H7 (cell line): ENCODE measurements around the gene PSMB7. TPM values are rescaled to one million over a fixed set of nuclear protein-coding genes. Genes with fewer than 3 reads are reported as not detected.
"Not testable (repeated sequence)": the region's sequence is repeated elsewhere in the genome, so short reads cannot be mapped to it uniquely, and the experiment has no call there.

Experiments used
- DNase-seq: peaks from one replicate; pipeline ENCODE4 v3.0.0; 2012
- H3K27me3 ChIP-seq: 2 replicates; pipeline ENCODE4 v1.6.0; 2011; ENCODE audit warnings: mild to moderate bottlenecking, low read length; ENCODE audit not compliant: control insufficient read depth, insufficient read depth
- H3K36me3 ChIP-seq: replicated peaks from 2 replicates; pipeline ENCODE4 v1.5.1; 2011; ENCODE audit warnings: low read length; ENCODE audit not compliant: control insufficient read depth, insufficient read depth
- H3K4me3 ChIP-seq: 2 replicates; pipeline ENCODE4 v1.5.1; 2011; ENCODE audit warnings: low read depth, mild to moderate bottlenecking, control low read depth, low read length, moderate library complexity; ENCODE audit not compliant: insufficient read depth
- total RNA-seq: library from RNA; depleted of rRNA; stranded (reverse); fragments of >200 nt; shearing (Covaris generic); gene quantifications from 2 replicates; pipeline ENCODE4 v1.2.3, GENCODE V29; 2014

PSMB7 gene
- total RNA-seq, 1 experiment from 2014 or later: 231 TPM

DNA sequence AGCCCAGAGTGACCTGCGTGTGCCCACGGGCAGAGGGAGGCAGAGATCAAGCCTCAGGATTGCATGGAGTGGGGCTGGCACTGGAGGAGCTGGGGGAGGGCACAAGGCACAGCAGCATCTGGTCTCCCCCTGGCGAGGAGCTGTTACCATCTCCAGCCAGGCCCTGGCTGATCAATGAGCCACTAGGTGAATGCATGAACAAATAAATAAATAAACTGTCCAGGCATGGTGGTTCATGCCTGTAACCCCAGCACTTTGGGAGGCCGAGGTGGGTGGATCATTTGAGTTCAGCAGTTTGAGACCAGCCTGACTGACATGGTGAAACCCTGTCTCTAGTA lies 14.3 kb upstream of the PSMB7 start:
- no peaks in the 10 kb centered on the region for H3K36me3 ChIP-seq
- H3K27me3 ChIP-seq: no peaks in the 10 kb centered on the region
- no peak for DNase-seq
- H3K4me3 ChIP-seq: no peak overlapping the region

DNA sequence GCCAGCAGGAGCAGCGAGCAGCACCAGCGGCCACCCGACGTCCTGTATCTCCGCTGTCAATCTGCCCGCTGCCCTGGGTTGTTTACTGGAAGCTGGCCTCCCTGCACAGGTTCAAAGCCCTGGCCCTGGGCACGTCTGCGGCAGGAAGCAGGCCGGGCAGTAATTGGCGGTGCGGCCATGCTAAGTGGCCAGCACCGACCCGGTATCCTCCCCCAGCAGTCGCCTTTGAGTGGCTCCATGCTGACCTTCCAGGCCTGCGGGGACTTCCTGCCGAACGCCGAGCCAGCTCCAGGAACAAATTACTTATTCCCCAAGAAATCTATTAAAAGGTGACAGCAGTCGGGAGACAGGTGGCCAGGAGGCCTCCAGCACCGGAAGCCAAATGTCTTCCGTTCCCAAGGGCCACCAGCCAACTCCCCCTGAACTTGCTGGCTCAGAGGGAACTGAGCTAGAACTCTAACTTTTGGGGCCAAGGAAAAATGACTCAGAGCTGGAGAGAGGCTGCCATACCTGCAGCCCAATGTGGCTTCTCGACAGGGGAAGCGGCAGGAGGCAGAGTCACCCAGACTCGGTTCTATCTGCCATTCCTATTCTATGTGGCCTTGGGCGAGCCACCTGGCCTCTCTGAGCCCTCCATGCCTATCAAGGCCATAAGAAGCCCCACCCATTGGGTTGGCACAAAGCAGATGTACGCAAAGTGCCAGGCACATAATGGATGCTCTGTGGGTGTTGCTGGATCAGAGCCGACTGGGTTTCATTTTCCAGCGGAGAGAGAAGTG lies 13.7 kb upstream of the PSMB7 start:
- DNase-seq: no peak
- Histone ChIP-seq H3K36me3 (no peaks in the 10 kb centered on the region), H3K27me3 (peaks cover 2% of the 10 kb centered on the region; the same call in 1 of the 2 replicates), H3K4me3 (no peak overlapping the region)

DNA sequence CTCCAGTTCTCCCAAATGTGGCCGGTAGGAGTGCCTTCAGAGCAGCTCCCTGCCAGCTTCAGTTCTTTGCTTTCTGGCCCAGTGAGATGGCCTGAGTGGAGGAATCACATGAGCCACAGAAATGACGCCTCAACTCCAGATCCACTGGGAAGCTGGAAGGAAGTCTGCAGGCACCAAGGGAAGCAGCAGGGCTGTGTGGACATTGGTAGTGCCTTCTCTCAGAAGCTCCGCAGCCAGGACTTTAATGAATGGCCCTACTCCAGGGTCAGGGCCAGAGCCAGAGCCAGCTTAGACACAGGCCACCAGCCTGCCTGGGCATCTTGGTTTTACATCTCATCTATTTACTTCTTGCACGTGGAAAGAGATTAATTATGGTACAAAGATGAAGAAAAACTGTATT lies 12.0 kb upstream of the PSMB7 start:
- H3K4me3 ChIP-seq: no peak overlapping the region
- no peaks in the 10 kb centered on the region for H3K36me3 ChIP-seq
- no peak for DNase-seq
- peaks cover 2% of the 10 kb centered on the region; the same call in 1 of the 2 replicates for H3K27me3 ChIP-seq

GRCh38 chr9:124426361-124426760 lies 11.1 kb upstream of the PSMB7 start:
- no peak for DNase-seq
- Histone ChIP-seq H3K36me3 (no peaks in the 10 kb centered on the region), H3K4me3 (no peak overlapping the region), H3K27me3 (peaks cover 2% of the 10 kb centered on the region; the same call in 1 of the 2 replicates)

GRCh38 chr9:124425733-124426132 lies 10.5 kb upstream of the PSMB7 start:
- not testable (repeated sequence) for H3K27me3 ChIP-seq, H3K36me3 ChIP-seq, DNase-seq, H3K4me3 ChIP-seq

- H3K36me3 ChIP-seq: no peaks in the 10 kb centered on the region
- DNase-seq: no peak
- peaks cover 2% of the 10 kb centered on the region; the same call in 1 of the 2 replicates for H3K27me3 ChIP-seq
- no peak overlapping the region for H3K4me3 ChIP-seq
Observed at GRCh38 chr9:124423591-124423990, 8.3 kb upstream of the PSMB7 start.

- no peak for DNase-seq
- no peaks in the 10 kb centered on the region for H3K36me3 ChIP-seq
- H3K27me3 ChIP-seq: peaks cover 2% of the 10 kb centered on the region; the same call in 1 of the 2 replicates
- H3K4me3 ChIP-seq: no peak overlapping the region
Observed at GRCh38 chr9:124423155-124423554, 7.9 kb upstream of the PSMB7 start.

- no peak overlapping the region for H3K4me3 ChIP-seq
- no peaks in the 10 kb centered on the region for H3K36me3 ChIP-seq
- DNase-seq: no peak
- H3K27me3 ChIP-seq: peaks cover 2% of the 10 kb centered on the region; the same call in 1 of the 2 replicates
Observed at GRCh38 chr9:124420991-124421543, 5.8 kb upstream of the PSMB7 start.

DNA sequence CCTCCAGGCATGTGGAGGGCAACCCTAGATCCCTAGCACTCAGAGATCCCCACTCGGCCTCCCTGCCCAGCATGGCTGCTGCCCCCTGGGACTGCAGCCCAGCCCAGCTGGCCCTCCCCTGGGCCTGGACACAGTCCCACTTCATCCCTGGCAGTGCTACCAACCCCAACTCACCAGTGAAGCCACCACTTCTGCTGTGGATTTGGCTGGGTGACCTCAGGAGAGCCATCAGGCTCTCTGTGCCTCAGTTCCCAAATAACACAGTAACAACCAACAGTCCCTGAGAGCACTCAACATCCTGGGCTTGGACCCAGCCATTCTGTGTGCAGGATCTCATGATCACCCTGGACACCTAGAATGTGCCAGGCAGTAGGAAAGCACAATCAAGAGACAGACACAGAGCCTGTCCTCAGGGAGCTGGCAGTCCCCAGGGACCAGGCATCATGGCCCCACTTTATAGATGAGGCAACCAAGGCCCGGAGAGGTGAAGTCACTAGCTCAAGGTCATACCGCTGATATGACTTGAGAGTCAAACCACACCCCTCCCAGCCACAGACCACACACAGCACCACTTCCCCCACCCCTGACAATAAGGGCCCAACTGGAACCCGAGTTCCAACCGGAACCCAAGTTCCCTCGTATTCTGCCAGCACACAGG lies 4.7 kb upstream of the PSMB7 start:
- no peaks in the 10 kb centered on the region for H3K36me3 ChIP-seq
- DNase-seq: no peak
- H3K27me3 ChIP-seq: peaks cover 2% of the 10 kb centered on the region; the same call in 1 of the 2 replicates
- H3K4me3 ChIP-seq: no peak overlapping the region

DNA sequence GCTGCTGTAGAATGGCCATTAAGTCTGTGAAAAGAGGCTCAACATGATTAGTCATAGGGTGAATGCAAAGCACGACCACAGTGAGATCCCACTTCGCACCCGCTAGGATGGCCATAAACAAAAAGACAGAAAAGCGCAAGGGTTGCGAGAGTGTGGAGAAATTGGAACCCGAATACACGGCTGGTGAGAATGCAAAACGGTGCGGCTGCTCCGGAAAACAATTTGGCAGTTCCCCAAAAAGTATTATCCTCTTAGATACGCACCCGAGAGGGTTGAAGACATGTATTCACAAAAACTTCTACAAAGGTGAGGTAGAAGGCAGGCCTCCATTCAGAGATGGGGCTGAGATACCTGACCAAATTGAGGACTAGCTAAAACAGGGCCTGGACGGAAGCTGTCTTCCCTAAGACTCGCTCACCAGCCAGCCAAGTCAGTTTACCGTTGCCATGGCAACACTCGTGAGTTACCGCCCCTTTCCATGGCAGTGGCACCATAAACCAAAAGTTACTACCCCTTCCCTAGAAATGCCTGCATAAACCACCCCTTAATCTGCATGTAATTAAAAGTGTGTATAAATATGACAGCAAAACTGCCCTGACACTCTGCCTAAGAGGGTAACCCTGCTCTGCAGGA lies 726 bp upstream of the PSMB7 start:
- Histone ChIP-seq H3K4me3 (no peak overlapping the region), H3K36me3 (peaks cover 20% of the 10 kb centered on the region), H3K27me3 (no peaks in the 10 kb centered on the region)
- peak; percentile 76 for DNase-seq

DNA sequence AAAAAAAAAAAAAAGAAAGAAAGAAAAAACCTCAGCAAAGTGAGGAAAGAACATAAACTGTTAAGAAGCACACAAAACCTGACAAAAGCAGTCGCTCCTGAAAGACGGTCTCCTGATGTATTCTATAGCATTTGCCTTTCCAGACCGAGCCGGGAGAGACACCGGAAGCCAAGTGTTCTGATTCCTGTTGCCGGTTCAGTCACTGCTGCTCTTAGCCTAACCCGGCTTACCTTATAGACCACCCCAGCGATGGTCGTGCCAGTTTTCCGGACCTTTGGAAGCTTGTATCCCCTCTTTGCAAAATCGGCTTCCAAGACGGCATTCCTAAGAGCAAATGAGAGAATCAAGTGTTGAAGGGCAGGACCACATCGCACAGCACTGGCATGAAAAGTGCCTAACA lies 630 bp downstream of the PSMB7 start:
- Histone ChIP-seq H3K27me3 (no peaks in the 10 kb centered on the region), H3K36me3 (peaks cover 22% of the 10 kb centered on the region), H3K4me3 (peak overlapping the region; percentile 66)
- no peak for DNase-seq

DNA sequence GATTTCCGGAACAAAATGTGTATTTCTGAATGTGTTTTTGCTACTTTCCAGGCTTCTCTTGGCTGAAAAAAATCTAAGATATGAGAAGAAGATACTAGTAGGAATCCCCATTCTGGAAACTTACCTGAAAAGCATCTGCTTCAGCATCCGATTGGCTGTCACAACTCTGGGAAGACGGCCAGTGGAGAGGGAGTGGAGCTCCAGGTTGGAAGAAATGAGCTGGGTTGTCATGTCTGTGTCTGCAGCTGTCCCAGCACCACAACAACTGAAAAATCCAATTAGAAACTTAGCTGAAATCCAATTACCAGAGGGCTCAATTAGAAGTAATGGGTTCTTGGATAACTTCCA lies 3.0 kb downstream of the PSMB7 start:
- Histone ChIP-seq H3K27me3 (no peaks in the 10 kb centered on the region), H3K36me3 (peaks cover 29% of the 10 kb centered on the region), H3K4me3 (no peak overlapping the region)

GRCh38 chr9:124411514-124412227 lies 3.6 kb downstream of the PSMB7 start:
- H3K36me3 ChIP-seq: peaks cover 30% of the 10 kb centered on the region
- H3K4me3 ChIP-seq: no peak overlapping the region
- H3K27me3 ChIP-seq: no peaks in the 10 kb centered on the region
- DNase-seq: no peak

More for the DNA sequence above, 3.0 kb downstream of the PSMB7 start:
- no peak for DNase-seq

DNA sequence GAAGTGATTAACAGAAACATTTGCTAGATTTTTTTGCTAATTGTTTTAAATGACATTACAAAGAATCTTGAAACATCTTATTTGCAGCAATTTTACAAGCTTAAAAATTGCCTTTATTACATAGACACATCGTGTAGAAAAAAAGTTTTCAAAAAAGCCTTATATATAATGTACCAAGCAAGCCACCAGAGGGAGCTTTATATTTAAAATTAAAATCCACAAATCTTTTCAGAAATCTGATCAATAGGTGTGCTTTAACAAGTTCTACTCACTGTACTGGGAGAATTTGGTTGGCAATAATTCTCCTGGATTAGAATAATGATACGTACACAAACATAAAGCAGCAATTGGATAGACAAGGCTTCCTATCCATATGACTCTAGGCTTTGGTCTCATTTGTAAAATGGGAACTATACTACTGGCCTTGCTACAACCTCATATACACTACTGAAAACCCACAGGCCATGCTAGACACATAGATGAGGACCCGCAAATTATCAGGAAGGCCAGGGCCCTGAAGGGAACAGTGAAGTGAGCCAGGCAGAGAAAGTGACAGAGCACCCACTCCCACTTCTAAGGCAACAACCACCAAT lies 4.8 kb downstream of the PSMB7 start:
- Histone ChIP-seq H3K27me3 (no peaks in the 10 kb centered on the region), H3K4me3 (no peak overlapping the region), H3K36me3 (peaks cover 30% of the 10 kb centered on the region)
- DNase-seq: no peak
